Hepatocyte (in vitro differentiated cells): ENCODE measurements around the gene LFNG.

Experiments used
- CTCF ChIP-seq: fragments of 200-600 bp; sonication (generic); IDR thresholded peaks from 2 replicates; pipeline ENCODE4 v1.5.1; 2016; ENCODE audit warnings: antibody characterized with exemption, mild to moderate bottlenecking; ENCODE audit not compliant: poor library complexity
- EZH2 ChIP-seq: fragments of 200-600 bp; sonication (generic); IDR thresholded peaks from 2 replicates; pipeline ENCODE4 v1.6.1; 2016; ENCODE audit warnings: antibody characterized with exemption, mild to moderate bottlenecking, borderline replicate concordance

GRCh38 chr7:2544541-2545188 lies 25.1 kb downstream of the LFNG start:
- TF ChIP-seq CTCF (no peak), EZH2 (no peak)
